ENCODE measurements around the gene SLC2A6.

DNA sequence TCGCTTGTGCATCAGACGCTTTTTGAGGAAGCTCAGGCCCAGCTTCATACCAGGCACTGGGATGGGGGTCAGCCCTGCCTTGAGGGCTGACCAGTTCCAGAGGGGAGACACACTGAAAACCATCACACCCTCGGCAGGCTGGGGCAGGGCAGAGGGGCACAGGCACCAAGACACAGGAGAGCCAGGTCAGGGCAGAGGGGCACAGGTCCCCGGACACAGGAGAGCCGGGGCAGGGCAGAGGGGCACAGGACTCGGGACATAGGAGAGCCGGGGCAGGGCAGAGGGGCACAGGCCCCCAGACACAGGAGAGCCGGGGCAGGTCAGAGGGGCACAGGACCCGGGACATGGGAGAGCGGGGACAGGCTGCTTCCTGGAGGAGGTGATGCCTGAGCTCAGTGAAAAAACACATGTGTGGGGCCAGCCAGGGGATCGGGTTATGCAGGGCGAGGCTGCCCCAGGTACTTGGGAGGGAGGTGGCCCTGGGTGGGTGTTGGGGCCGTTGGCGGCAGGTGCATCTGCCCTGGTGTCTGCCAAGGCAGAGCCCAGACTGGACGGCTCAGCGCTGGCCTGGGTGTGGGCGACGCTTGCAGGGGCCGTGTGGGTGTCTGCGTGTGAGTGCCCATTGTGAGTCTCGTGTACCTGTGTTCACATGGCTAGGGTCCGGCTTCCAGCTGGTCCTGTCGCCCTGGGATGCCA is 15.1 kb upstream of the SLC2A6 start:
- no peak for TF ChIP-seq EP300 (IDR thresholded peaks at IDR 0.05)
- TF ChIP-seq POLR2A (IDR thresholded peaks at IDR 0.05), result no peak
- TF ChIP-seq, protein P1, sequence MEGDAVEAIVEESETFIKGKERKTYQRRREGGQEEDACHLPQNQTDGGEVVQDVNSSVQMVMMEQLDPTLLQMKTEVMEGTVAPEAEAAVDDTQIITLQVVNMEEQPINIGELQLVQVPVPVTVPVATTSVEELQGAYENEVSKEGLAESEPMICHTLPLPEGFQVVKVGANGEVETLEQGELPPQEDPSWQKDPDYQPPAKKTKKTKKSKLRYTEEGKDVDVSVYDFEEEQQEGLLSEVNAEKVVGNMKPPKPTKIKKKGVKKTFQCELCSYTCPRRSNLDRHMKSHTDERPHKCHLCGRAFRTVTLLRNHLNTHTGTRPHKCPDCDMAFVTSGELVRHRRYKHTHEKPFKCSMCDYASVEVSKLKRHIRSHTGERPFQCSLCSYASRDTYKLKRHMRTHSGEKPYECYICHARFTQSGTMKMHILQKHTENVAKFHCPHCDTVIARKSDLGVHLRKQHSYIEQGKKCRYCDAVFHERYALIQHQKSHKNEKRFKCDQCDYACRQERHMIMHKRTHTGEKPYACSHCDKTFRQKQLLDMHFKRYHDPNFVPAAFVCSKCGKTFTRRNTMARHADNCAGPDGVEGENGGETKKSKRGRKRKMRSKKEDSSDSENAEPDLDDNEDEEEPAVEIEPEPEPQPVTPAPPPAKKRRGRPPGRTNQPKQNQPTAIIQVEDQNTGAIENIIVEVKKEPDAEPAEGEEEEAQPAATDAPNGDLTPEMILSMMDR (IDR thresholded peaks at IDR 0.05), result no peak
